T-helper 2 cell treated with Interferon-gamma antibody and Interleukin-4, amounts not matched to agents 5 μg/mL and 100 μg/mL, for 36 hours (primary cell): ENCODE data around the gene ABCG1.

ENCODE experiments used
- DNase-seq: peaks from one replicate; pipeline ENCODE4 v3.0.0; 2021; ENCODE audit warnings: low spot score
- H3K27ac Mint-ChIP-seq: one replicate; pipeline ENCODE4 v1.8.0; 2021; ENCODE audit warnings: mild to moderate bottlenecking, mixed read lengths
- H3K27me3 Mint-ChIP-seq: one replicate; pipeline ENCODE4 v1.8.0; 2021; ENCODE audit warnings: low read depth, mixed read lengths
- H3K36me3 Mint-ChIP-seq: one replicate; pipeline ENCODE4 v1.8.0; 2021; ENCODE audit warnings: low read depth, mixed read lengths
- H3K4me1 Mint-ChIP-seq: one replicate; pipeline ENCODE4 v1.8.0; 2021; ENCODE audit warnings: low read depth, mixed read lengths
- H3K4me3 Mint-ChIP-seq: one replicate; pipeline ENCODE4 v1.8.0; 2022; ENCODE audit warnings: mild to moderate bottlenecking, moderate library complexity, mixed read lengths
- H3K9me3 Mint-ChIP-seq: one replicate; pipeline ENCODE4 v1.8.0; 2021; ENCODE audit warnings: mixed read lengths

ABCG1 gene

DNA sequence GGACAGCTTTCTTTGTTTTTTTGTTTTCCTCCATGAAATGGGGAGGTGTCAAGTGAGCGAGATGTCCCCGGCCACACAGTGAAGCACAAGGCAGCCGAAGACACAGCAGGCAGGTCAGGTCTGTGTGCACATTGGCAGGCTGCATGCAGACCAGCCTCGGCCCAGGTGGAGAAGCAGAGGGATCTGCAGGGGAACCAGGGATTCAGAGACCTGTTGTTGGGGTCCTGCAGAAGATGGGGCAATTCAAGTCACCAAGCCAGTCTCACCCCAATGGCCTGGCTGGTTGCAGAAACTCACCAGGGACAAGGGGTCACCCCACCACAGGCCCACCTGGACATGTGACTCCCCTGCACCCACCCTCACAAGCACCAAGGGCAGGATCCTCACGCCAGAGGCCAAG is 4.0 kb upstream of the ABCG1 start:
- Mint-ChIP-seq H3K4me1 (peaks cover 2% of the 10 kb centered on the region), H3K27ac (no peak overlapping the region), H3K27me3 (no peaks in the 10 kb centered on the region), H3K36me3 (peaks cover 2% of the 10 kb centered on the region), H3K9me3 (peaks cover 9% of the 10 kb centered on the region), H3K4me3 (no peak overlapping the region)
- DNase-seq: no peak

DNA sequence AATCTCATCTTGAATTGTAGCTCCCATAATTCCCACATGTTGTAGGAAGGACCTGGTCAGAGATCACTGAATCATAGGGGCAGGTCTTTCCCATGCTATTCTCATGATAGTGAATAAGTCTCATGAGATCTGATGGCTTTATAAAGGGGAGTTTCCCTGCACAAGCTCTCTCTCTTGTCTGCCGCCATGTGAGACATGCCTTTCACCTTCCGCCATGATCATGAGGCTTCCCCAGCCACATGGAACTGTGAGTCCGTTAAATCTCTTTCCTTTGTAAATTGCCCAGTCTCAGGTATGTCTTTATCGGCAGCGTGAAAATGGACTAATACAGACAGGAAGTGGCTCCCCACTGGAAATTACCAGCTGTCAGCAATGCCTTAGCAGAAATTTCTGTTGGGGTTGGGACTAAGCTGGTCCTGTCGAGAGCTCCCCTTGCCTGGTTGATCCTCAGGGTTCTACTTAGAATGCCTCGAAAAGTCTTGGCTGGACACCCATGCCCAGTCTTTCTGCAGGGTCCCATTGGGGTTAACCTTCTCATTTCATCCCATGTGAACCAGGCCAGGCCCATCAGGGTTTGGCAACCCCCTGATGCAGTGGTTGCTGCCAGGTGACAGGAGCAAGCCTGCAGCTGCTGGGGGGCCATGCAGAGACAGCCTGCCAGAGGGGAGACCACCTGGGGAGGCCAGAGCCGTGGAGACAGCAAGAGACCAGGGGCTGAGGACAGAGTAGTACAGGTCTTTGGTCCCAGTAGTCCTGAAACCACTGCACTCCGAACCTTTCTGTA is 2.8 kb upstream of the ABCG1 start:
- Mint-ChIP-seq H3K4me1 (peaks cover 7% of the 10 kb centered on the region), H3K4me3 (no peak overlapping the region), H3K36me3 (peaks cover 2% of the 10 kb centered on the region), H3K27ac (no peak overlapping the region), H3K9me3 (peaks cover 9% of the 10 kb centered on the region), H3K27me3 (no peaks in the 10 kb centered on the region)
- DNase-seq: no peak

DNA sequence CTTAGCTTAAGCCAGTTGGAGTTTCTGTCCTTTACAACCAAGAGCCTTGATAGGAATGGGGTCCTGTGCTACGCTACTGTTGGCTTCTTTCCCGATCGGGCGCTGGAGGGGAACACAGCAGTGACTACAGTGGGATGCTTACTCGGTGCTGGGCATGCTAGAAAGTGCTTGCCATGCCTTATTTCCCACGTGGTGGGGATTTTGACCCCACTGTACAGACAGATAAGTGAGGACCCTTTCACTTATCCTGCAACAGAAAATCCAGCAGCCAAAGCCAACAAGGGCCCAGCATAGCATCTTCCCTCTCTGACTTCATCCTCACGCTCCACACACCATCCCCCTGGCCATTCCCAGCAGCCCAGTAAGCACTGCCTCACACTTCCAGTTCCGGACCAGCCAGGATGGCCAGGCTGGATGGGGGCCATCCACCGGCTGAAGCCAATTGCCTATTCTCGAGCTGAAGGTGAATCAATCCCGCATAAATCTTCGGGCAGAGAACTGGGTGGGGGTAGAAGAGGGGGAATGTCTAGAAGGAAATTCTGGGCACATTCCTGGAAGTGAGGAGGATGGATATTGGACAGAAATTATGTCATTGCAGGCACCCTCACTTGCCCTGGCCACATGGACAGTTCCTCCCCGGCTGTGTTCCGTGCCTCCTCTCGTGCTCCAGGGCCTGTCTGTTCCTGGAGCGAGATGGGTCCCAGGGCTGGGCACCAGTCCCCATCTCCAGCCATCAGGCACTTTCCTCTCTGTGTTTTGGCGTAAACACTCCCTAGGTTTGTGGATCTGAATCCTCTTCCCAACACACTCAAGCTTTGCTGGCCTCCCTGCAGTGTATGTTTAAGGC is 2.0 kb upstream of the ABCG1 start:
- DNase-seq: no peak
- H3K4me3 Mint-ChIP-seq: no peak overlapping the region
- H3K27ac Mint-ChIP-seq: no peak overlapping the region
- no peaks in the 10 kb centered on the region for H3K27me3 Mint-ChIP-seq
- H3K36me3 Mint-ChIP-seq: peaks cover 4% of the 10 kb centered on the region
- peaks cover 11% of the 10 kb centered on the region for H3K4me1 Mint-ChIP-seq
- peaks cover 9% of the 10 kb centered on the region for H3K9me3 Mint-ChIP-seq

DNA sequence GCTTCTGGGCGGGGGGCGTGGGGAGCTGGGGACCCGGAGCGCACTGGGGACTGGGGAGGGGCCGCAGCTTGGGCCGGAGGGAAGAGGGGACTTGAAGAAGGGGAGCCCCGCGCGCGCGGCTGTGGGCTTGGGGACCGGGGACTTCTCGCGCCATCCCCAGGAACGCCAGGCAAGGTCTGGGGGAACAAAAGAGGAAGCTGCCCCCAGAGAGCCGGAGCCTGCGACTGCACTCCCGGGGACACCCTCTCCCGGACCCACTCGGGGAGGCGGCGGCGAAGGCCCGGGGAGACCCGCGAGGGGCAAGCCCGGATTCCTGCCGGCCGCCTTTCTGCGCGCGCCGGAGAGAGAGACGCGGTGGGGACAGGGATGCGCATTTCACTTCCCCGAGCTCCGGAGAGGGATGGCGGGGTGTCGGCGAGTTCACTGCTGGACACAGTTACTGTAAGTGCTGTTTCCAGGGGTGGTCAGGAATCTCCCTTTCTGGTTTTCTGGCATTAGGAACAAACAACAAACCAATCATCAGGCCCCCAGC is 732 bp downstream of the ABCG1 start:
- peaks cover 5% of the 10 kb centered on the region for H3K9me3 Mint-ChIP-seq
- DNase-seq: peak; percentile 28

DNA sequence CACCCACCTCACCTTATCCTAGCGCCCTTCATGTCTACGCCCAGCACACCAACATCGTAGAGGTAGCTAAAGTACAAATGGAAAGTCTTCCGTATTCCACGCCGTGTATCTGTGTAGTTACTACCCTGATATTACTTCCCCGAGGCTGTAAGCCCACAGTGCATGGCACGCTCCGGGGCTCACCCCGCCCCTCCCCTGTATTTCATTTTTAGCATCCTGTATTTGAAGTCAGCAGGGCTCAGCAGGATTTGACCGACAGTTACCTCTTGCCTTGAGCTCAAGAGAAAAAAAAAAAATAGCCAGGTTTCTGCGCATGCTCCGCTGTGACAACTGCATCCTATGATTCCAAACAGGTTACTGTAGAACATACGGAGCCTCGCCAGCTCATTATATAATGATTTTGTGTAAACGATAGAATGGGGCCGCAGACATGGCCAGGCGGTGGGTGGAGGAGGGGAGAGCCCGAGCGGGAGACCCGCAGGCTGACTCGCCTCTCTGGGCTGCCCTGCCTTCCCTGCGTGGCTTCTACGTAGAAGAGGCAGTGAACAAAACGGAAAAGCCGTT is 1.3 kb downstream of the ABCG1 start:
- Mint-ChIP-seq H3K9me3 (peaks cover 5% of the 10 kb centered on the region), H3K4me3 (peak overlapping the region; percentile 87), H3K4me1 (peaks cover 11% of the 10 kb centered on the region)

More for the DNA sequence above, 732 bp downstream of the ABCG1 start:
- Mint-ChIP-seq H3K27ac (peak overlapping the region; percentile 89), H3K36me3 (peaks cover 7% of the 10 kb centered on the region), H3K4me3 (peak overlapping the region; percentile 87), H3K27me3 (no peaks in the 10 kb centered on the region), H3K4me1 (peaks cover 11% of the 10 kb centered on the region)

DNA sequence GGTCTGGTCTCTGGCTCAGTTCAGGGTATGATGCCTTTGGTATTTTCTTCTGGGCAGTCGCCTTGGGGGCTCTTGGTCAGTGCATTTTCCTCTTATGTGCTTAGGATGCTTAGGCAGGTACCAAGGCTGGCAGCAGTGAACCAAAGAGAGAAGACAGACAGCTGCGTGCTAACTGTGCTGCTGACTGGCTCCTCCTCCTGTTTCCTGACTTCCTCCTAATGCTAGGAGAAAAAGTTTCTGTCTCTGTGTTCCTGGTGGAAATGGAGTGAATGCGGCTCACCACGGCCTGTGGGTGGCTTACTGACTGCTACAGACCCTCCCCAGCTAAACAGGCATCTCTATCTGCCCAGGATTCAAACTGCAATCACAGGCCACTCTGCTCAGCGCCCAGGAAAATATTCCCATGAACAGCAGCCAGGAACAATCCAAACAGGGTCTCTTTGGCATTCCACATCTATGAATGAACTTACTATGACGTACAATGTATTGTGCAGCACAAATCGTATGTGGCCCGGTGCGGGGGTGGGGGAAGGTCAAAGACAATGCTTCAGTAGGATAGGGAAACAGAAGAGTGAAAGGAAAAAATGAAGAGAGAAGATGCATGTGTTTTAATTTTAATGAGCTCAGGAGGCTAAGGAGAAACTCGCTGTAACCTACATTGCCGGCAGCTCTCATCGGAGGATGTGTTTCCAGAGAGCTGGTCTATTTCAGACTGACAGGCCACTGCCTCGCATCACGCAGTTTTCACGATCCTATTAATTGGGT is 2.8 kb downstream of the ABCG1 start:
- peaks cover 22% of the 10 kb centered on the region for H3K36me3 Mint-ChIP-seq
- no peaks in the 10 kb centered on the region for H3K9me3 Mint-ChIP-seq
- no peak overlapping the region for H3K4me3 Mint-ChIP-seq
- no peak for DNase-seq
- H3K4me1 Mint-ChIP-seq: peaks cover 18% of the 10 kb centered on the region
- H3K27me3 Mint-ChIP-seq: no peaks in the 10 kb centered on the region
- H3K27ac Mint-ChIP-seq: no peak overlapping the region

More for the DNA sequence above, 1.3 kb downstream of the ABCG1 start:
- DNase-seq: peak; percentile 73
- Mint-ChIP-seq H3K36me3 (peaks cover 11% of the 10 kb centered on the region), H3K27me3 (no peaks in the 10 kb centered on the region), H3K27ac (peak overlapping the region; percentile 89)

DNA sequence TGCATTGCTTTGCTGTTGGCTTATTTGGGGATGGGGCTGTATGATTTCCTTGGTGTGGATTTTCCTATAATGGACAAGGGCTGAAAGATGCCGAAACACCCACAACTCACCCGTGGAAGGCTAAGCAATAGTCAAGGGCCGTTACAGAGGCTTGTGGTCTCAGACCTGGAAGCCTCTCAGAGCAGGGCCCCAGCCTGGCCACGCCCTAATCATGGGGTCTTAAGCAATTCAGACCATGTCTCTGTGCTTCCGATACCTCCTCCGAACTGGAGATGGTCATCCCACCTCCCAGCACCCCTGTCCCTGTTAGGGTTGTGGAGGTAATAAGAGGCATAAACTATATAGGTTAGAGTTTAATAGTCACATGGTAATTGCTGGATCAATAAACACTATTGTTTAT is 3.4 kb downstream of the ABCG1 start:
- no peak for DNase-seq
- no peaks in the 10 kb centered on the region for H3K27me3 Mint-ChIP-seq
- H3K27ac Mint-ChIP-seq: no peak overlapping the region
- H3K4me3 Mint-ChIP-seq: no peak overlapping the region
- peaks cover 27% of the 10 kb centered on the region for H3K36me3 Mint-ChIP-seq
- peaks cover 21% of the 10 kb centered on the region for H3K4me1 Mint-ChIP-seq
- peaks cover 3% of the 10 kb centered on the region for H3K9me3 Mint-ChIP-seq

DNA sequence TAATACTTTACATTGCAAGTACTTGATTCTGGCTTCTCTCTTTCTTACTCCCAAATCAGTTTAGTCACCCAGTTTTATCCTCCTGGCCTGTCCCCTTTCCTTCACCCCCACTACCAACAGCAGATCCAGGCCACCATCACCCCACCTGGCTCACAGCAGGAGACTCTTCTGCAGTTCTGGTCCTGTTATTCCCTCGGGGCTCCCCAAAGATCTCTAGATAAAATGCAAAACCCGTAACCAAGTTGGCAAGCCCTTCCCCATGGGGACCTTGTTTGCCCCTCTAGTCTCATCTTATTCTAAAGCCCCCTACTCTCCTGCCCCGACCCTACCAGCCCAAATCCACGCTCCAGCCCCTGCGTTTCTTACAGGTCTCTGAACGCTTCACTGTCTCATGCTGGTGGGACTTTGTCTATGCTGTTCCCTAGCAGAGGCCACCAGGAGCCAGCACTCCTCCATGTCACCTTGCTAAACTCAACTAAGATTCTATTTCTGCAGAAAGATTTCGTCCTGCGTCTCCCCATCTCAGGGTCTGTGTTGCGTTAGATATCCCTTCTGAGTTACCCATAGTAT is 4.0 kb downstream of the ABCG1 start:
- H3K4me3 Mint-ChIP-seq: no peak overlapping the region
- no peaks in the 10 kb centered on the region for H3K27me3 Mint-ChIP-seq
- no peak overlapping the region for H3K27ac Mint-ChIP-seq
- peaks cover 26% of the 10 kb centered on the region for H3K4me1 Mint-ChIP-seq
- peaks cover 8% of the 10 kb centered on the region for H3K9me3 Mint-ChIP-seq
- no peak for DNase-seq
- H3K36me3 Mint-ChIP-seq: peaks cover 32% of the 10 kb centered on the region

DNA sequence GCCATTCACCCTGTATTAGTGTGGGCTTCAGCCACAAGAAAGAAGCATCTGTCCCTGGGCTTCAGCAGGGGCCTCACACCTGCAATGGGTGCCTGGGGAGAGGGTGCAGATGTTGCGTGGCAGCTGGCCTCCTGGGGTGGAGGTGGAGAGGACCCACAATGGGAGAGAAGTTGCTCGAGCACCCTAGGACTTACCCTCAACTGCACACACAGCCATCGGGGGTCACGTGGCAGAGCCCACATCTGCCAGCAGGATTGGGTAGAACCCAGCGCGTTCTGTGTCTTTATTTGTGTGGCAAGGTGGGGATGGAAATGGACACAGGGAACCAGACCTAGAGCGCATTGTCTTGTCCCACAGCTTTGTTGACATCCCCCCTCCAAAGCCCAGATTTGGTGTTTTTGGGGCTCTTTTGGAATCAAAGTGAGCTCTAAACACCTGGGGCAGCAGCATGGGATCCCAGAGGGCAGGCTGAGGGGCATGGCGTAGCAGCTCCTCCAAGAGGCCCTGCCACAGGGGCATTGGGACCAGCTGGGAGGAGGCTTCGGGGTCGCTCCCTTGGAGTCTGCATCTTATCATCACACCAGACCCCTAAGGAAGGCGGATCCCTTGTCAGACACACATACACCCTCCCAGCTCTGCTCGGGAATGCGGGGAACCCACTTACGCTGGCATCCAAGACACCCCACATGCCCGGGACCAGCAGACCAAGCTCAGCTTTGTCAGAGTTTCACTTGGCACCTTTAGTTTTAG is 5.1 kb downstream of the ABCG1 start:
- Mint-ChIP-seq H3K27ac (no peak overlapping the region), H3K4me3 (no peak overlapping the region)

DNA sequence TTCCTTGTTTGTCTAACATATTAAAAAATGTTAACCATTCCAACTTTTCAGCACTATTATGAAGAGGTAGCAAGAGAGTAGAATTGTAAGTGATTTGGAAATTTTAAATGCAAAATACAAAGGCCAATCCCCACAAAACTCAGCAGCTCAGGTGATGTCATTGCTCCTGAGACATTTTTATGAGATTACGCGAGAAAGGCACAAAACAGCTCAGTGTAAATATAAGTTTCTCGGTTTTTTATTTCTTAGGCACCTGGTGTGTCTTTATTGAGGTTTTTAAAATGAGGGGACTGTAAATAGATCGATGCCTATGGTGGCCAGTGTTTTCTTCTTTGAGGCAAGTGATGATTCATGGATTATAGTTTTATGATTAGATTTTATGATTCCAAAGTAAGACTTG is 6.1 kb downstream of the ABCG1 start:
- H3K27ac Mint-ChIP-seq: no peak overlapping the region
- no peak for DNase-seq
- peaks cover 8% of the 10 kb centered on the region for H3K9me3 Mint-ChIP-seq
- H3K4me3 Mint-ChIP-seq: no peak overlapping the region
- H3K27me3 Mint-ChIP-seq: no peaks in the 10 kb centered on the region
- peaks cover 40% of the 10 kb centered on the region for H3K4me1 Mint-ChIP-seq
- H3K36me3 Mint-ChIP-seq: peaks cover 37% of the 10 kb centered on the region

More for the DNA sequence above, 5.1 kb downstream of the ABCG1 start:
- Mint-ChIP-seq H3K9me3 (peaks cover 8% of the 10 kb centered on the region), H3K36me3 (peaks cover 37% of the 10 kb centered on the region), H3K27me3 (no peaks in the 10 kb centered on the region), H3K4me1 (peaks cover 35% of the 10 kb centered on the region)
- DNase-seq: no peak

DNA sequence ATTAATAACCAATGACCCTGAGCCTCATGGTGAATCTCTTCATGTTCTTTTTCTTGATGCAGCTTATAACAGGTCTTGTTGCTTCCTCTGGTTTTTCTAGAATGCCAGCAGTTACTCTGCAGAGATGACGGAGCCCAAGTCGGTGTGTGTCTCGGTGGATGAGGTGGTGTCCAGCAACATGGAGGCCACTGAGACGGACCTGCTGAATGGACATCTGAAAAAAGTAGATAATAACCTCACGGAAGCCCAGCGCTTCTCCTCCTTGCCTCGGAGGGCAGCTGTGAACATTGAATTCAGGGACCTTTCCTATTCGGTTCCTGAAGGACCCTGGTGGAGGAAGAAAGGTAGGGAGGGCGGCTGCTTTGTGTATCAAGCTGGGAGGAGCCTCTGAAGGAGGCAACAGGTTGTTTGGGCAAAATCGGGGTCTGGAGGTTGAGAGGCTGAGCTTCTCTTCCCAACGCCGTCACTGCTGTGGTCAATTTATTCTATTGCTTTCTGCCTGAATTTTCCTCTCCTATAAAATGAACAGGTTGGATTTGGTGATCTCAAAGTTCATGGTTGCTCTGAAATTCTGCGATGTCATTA is 6.7 kb downstream of the ABCG1 start:
- peaks cover 37% of the 10 kb centered on the region for H3K36me3 Mint-ChIP-seq
- peaks cover 8% of the 10 kb centered on the region for H3K9me3 Mint-ChIP-seq
- H3K27me3 Mint-ChIP-seq: no peaks in the 10 kb centered on the region
- H3K4me1 Mint-ChIP-seq: peaks cover 43% of the 10 kb centered on the region
- H3K4me3 Mint-ChIP-seq: no peak overlapping the region
- DNase-seq: no peak
- H3K27ac Mint-ChIP-seq: no peak overlapping the region

DNA sequence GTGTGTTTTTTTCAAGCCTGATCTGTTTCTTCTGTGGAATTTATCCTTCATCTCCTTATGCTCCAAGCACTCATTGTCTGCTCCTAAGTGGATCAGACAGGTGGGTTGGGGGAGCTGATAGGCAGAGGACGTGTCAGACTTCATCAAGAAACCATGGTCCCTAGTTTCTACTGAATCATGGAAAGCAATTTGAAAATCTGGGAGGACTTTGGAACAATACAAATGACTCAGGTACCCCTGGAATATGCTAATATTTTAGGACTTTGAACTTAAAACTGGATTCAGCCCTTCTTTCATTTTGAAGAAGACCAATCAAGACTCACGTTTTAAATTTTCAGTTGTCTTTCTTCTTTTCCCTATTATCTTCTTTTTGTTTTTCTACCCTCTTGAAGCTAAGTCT is 7.7 kb downstream of the ABCG1 start:
- Mint-ChIP-seq H3K4me3 (no peak overlapping the region), H3K27me3 (no peaks in the 10 kb centered on the region), H3K9me3 (peaks cover 8% of the 10 kb centered on the region), H3K36me3 (peaks cover 41% of the 10 kb centered on the region), H3K4me1 (peaks cover 50% of the 10 kb centered on the region), H3K27ac (no peak overlapping the region)
- DNase-seq: no peak
